HEK293 (cell line): ENCODE data around the gene BTBD17.

Experiments used
- CTCF ChIA-PET: fragments of 350-600 bp; formaldehyde crosslinking; extraction: SDS; loops from one replicate; lab custom pipeline; 2021; ENCODE audit warnings: antibody characterized with exemption; lab: Yijun Ruan, JAX
- POLR2A ChIA-PET: fragments of 300-600 bp; formaldehyde crosslinking; extraction: SDS; loops from one replicate; lab custom pipeline; 2020; ENCODE audit warnings: antibody characterized with exemption, inconsistent platforms; lab: Yijun Ruan, JAX
- H3K27ac ChIP-seq: fragments of 200-500 bp; sonication (Bioruptor generic); 2 replicates; pipeline ENCODE4 v1.5.1; 2014; ENCODE audit warnings: low read depth, low read length, control low read depth, inconsistent platforms; ENCODE audit errors: extremely low read depth
- H3K36me3 ChIP-seq, 2 experiments: fragments of 200-500 bp in 1 of 2; sonication (Bioruptor generic) in 1 of 2; 1 replicate in 1 of 2; 2 replicates in 1 of 2; pipeline ENCODE4 v1.5.1; 2014 to 2017; ENCODE audit warnings: inconsistent platforms in 2 of 2, low read length in 2 of 2; ENCODE audit not compliant: control insufficient read depth in 2 of 2, insufficient read depth in 1 of 2
- H3K4me1 ChIP-seq: fragments of 200-500 bp; sonication (Bioruptor generic); 2 replicates; pipeline ENCODE4 v1.5.1; 2014; ENCODE audit warnings: mild to moderate bottlenecking, low read length, inconsistent platforms; ENCODE audit not compliant: control insufficient read depth, insufficient read depth
- H3K4me3 ChIP-seq: 2 replicates; pipeline ENCODE4 v1.5.1; 2011; ENCODE audit warnings: low read depth, mild to moderate bottlenecking, control low read depth, low read length, moderate library complexity
- H3K9me3 ChIP-seq: fragments of 200-500 bp; sonication (Bioruptor generic); 2 replicates; pipeline ENCODE4 v1.5.1; 2014; ENCODE audit warnings: low read depth, low read length, inconsistent platforms; ENCODE audit not compliant: control insufficient read depth, insufficient read depth
- GLI2 ChIP-seq: fragments of 450-650 bp; formaldehyde crosslinking; IDR thresholded peaks from 2 replicates; pipeline ENCODE4; 2017; ENCODE audit warnings: missing biosample characterization, missing genetic modification characterization, low read depth, borderline replicate concordance
- GLIS1 ChIP-seq: fragments of 450-650 bp; formaldehyde crosslinking; IDR thresholded peaks from 2 replicates; pipeline ENCODE4 v1.5.1; 2016; ENCODE audit warnings: missing biosample characterization, missing genetic modification characterization
- INSM2 ChIP-seq: fragments of 450-650 bp; formaldehyde crosslinking; IDR thresholded peaks from 2 replicates; pipeline ENCODE4 v1.5.1; 2016; ENCODE audit warnings: missing biosample characterization, missing genetic modification characterization
- KLF16 ChIP-seq: fragments of 450-650 bp; formaldehyde crosslinking; IDR thresholded peaks from 2 replicates; pipeline ENCODE4 v1.5.1; 2017; ENCODE audit warnings: missing biosample characterization, missing genetic modification characterization
- REPIN1 ChIP-seq: fragments of 450-650 bp; formaldehyde crosslinking; IDR thresholded peaks from 2 replicates; pipeline ENCODE4 v1.5.1; 2017; ENCODE audit warnings: missing biosample characterization, missing genetic modification characterization, low read depth
- SETDB1 ChIP-seq: IDR thresholded peaks from one replicate; pipeline ENCODE4 v1.6.1; 2017; ENCODE audit warnings: mild to moderate bottlenecking, low read length, moderate library complexity, mixed read lengths; ENCODE audit not compliant: insufficient read length
- TSHZ1 ChIP-seq: fragments of 450-650 bp; formaldehyde crosslinking; IDR thresholded peaks from 2 replicates; pipeline ENCODE4 v1.5.1; 2016; ENCODE audit warnings: missing biosample characterization, missing genetic modification characterization, borderline replicate concordance
- ZIC2 ChIP-seq: fragments of 450-650 bp; formaldehyde crosslinking; IDR thresholded peaks from 2 replicates; pipeline ENCODE4 v1.5.1; 2016; ENCODE audit warnings: missing biosample characterization, missing genetic modification characterization
- ZNF10 ChIP-seq: fragments of 450-650 bp; formaldehyde crosslinking; IDR thresholded peaks from 2 replicates; pipeline ENCODE4 v1.5.1; 2017; ENCODE audit warnings: missing biosample characterization, missing genetic modification characterization
- ZNF138 ChIP-seq: fragments of 450-650 bp; formaldehyde crosslinking; IDR thresholded peaks from 2 replicates; pipeline ENCODE4 v1.5.1; 2016; ENCODE audit warnings: missing biosample characterization, missing genetic modification characterization, borderline replicate concordance
- ZNF157 ChIP-seq: fragments of 450-650 bp; formaldehyde crosslinking; IDR thresholded peaks from 2 replicates; pipeline ENCODE4 v1.5.1; 2016; ENCODE audit warnings: missing biosample characterization, missing genetic modification characterization
- ZNF221 ChIP-seq: fragments of 450-650 bp; formaldehyde crosslinking; IDR thresholded peaks from 2 replicates; pipeline ENCODE4 v1.5.1; 2017; ENCODE audit warnings: missing biosample characterization, missing genetic modification characterization, borderline replicate concordance
- ZNF302 ChIP-seq: fragments of 450-650 bp; formaldehyde crosslinking; IDR thresholded peaks from 2 replicates; pipeline ENCODE4 v1.5.1; 2016; ENCODE audit warnings: missing biosample characterization, missing genetic modification characterization, low read depth
- ZNF433 ChIP-seq: fragments of 450-650 bp; formaldehyde crosslinking; IDR thresholded peaks from 2 replicates; pipeline ENCODE4 v1.5.1; 2016; ENCODE audit warnings: missing biosample characterization, missing genetic modification characterization, low read depth
- ZNF529 ChIP-seq: fragments of 450-650 bp; formaldehyde crosslinking; IDR thresholded peaks from 2 replicates; pipeline ENCODE4 v1.5.1; 2017; ENCODE audit warnings: missing genetic modification characterization, missing biosample characterization; ENCODE audit not compliant: insufficient replicate concordance
- ZNF549 ChIP-seq: fragments of 450-650 bp; IDR thresholded peaks from 2 replicates; pipeline ENCODE4 v1.5.1; 2018; ENCODE audit warnings: missing biosample characterization, missing genetic modification characterization, mild to moderate bottlenecking, inconsistent platforms, moderate library complexity
- ZNF571 ChIP-seq: fragments of 450-650 bp; formaldehyde crosslinking; IDR thresholded peaks from 2 replicates; pipeline ENCODE4 v1.5.0; 2017; ENCODE audit warnings: missing biosample characterization, missing genetic modification characterization
- ZNF664 ChIP-seq: fragments of 450-650 bp; formaldehyde crosslinking; IDR thresholded peaks from 2 replicates; pipeline ENCODE4 v1.5.1; 2016; ENCODE audit warnings: missing biosample characterization, missing genetic modification characterization
- ZXDB ChIP-seq: fragments of 450-650 bp; formaldehyde crosslinking; IDR thresholded peaks from 2 replicates; pipeline ENCODE4 v1.5.1; 2016; ENCODE audit warnings: missing biosample characterization, missing genetic modification characterization

Gene BTBD17

GRCh38 chr17:74356646-74357465 is 4.8 kb downstream of the BTBD17 start:
- H3K27ac ChIP-seq = no peak overlapping the region
- H3K4me3 ChIP-seq = no peak overlapping the region
- no peaks in the 10 kb centered on the region for H3K4me1 ChIP-seq
- no peaks in the 10 kb centered on the region for H3K9me3 ChIP-seq
- H3K36me3 ChIP-seq = no peaks in the 10 kb centered on the region
- TF ChIP-seq KLF16 (tag by site-specific recombination) (no peak), ZXDB (tag by site-specific recombination) (no peak), ZNF302 (tag by site-specific recombination) (no peak), ZNF529 (tag by site-specific recombination) (no peak), ZNF664 (no peak), ZNF221 (tag by site-specific recombination) (no peak), ZNF571 (tag by site-specific recombination) (no peak)
- ChIA-PET POLR2A (no interaction called here), CTCF (interaction anchor here (0.6 to 3.4 kb wide), 8 partner anchors 9 to 757 kb away, joined by 3 to 21 read pairs (median 5); partner anchors contain the start of gene GPR142)

GRCh38 chr17:74355065-74355464 is 6.6 kb downstream of the BTBD17 start:
- CTCF ChIA-PET = interaction anchor here (0.8 to 3.4 kb wide), 4 partner anchors 9 to 51 kb away, joined by 3 to 21 read pairs (median 4); partner anchors contain the start of gene GPR142
- Histone ChIP-seq H3K36me3 (no peaks in the 10 kb centered on the region), H3K27ac (no peak overlapping the region), H3K9me3 (no peaks in the 10 kb centered on the region)
- TF ChIP-seq ZNF529 (tag by site-specific recombination) (no peak), ZIC2 (tag by site-specific recombination) (no peak), GLIS1 (no peak), GLI2 (tag by site-specific recombination) (no peak), ZNF549 (no peak), TSHZ1 (tag by site-specific recombination) (no peak), INSM2 (tag by site-specific recombination) (no peak), REPIN1 (no peak), ZNF138 (tag by site-specific recombination) (no peak), ZNF157 (tag by site-specific recombination) (no peak), ZNF10 (tag by site-specific recombination) (no peak), ZNF433 (tag by site-specific recombination) (no peak), SETDB1 (no peak)
- TF ChIP-seq, all 188 proteins: peak for 0
- H3K4me3 ChIP-seq = no peak overlapping the region
- no peaks in the 10 kb centered on the region for H3K4me1 ChIP-seq
- POLR2A ChIA-PET = interaction anchor here (0.6 kb wide), 1 partner anchor 26 kb away, joined by 3 read pairs; no protein-coding TSS in a partner anchor
